Esophagus squamous epithelium (tissue), 5 donors: ENCODE measurements around the gene KCNAB2. TPM values are rescaled to one million over a fixed set of nuclear protein-coding genes. Genes with fewer than 3 reads are reported as not detected.

Experiments
- DNase-seq: peaks from one replicate; lab custom pipeline; 2025; lab: John Stamatoyannopoulos, UW
- H3K27ac ChIP-seq, 4 donors: fragments of 200-600 bp; sonication (generic); one replicate each; pipeline ENCODE4 v1.5.1; 2016 to 2019; ENCODE audit warnings: mild to moderate bottlenecking in 1 of 4
- H3K27me3 ChIP-seq, 4 donors: fragments of 200-600 bp; sonication (generic); 1 replicate in 3 of 4; 2 replicates in 1 of 4; pipeline versions ENCODE4 v1.5.1 to v1.6.0; 2017 to 2021; ENCODE audit warnings: antibody characterized with exemption in 1 of 4
- H3K36me3 ChIP-seq, 3 donors: fragments of 200-600 bp; sonication (generic); one replicate each; pipeline ENCODE4 v1.5.1; 2016 to 2019
- H3K4me1 ChIP-seq, 3 donors: fragments of 200-600 bp; sonication (generic); one replicate each; pipeline ENCODE4 v1.5.1; 2017 to 2019
- H3K4me3 ChIP-seq, 4 donors: fragments of 200-600 bp; sonication (generic); 1 replicate in 3 of 4; 2 replicates in 1 of 4; pipeline ENCODE4 v1.5.1; 2016 to 2019; ENCODE audit warnings: mild to moderate bottlenecking in 2 of 4, moderate library complexity in 1 of 4
- H3K9me3 ChIP-seq, 3 donors: fragments of 200-600 bp; sonication (generic); one replicate each; pipeline ENCODE4 v1.5.1; 2016 to 2019
- POLR2A ChIP-seq, 4 donors: fragments of 450-650 bp; IDR thresholded peaks; one replicate each; pipeline ENCODE4 v1.6.1; 2017; ENCODE audit warnings: antibody characterized with exemption in 4 of 4, mild to moderate bottlenecking in 4 of 4, moderate library complexity in 3 of 4
- WGBS, 2 donors: methylation state at CpG; one replicate each; pipeline ENCODE4 v1.1.5; 2018; 5-methylcytosine and 5-hydroxymethylcytosine counted together
- intact Hi-C: fragments of 100-400 bp; cut with DNase I; formaldehyde crosslinking; loops from one replicate; pipeline ENCODE4 v1.15.0; 2022
- total RNA-seq, 4 donors: library from RNA; depleted of rRNA; stranded (reverse); fragments of >200 nt; gene quantifications; one replicate each; pipeline ENCODE4 v1.1.0, GENCODE V29; 2016
- TF ChIP-seq, protein P1 (sequence below), 6 experiments: fragments of 450-650 bp in 4 of 6; fragments of 200-600 bp in 2 of 6; sonication (generic) in 2 of 6; IDR thresholded peaks; one replicate each; pipeline ENCODE4 v1.5.1; 2016 to 2019; ENCODE audit warnings: antibody characterized with exemption in 6 of 6, mild to moderate bottlenecking in 4 of 6, moderate library complexity in 4 of 6
- donor health status: DM: yes; HTN: yes; CAD: no.

The KCNAB2 gene
- total RNA-seq, 4 donors from 2014 or later, result 1.8 to 9.3 (median 3.9) TPM

GRCh38 chr1:6142036-6142621 lies 96.4 kb downstream of the KCNAB2 start:
- Histone ChIP-seq H3K27me3 (peaks cover 0 to 43% (median 0%) of the 10 kb centered on the region in 4 donors), H3K4me3 (no peak overlapping the region), H3K27ac (no peak overlapping the region), H3K9me3 (no peaks in the 10 kb centered on the region), H3K4me1 (no peaks in the 10 kb centered on the region), H3K36me3 (no peaks in the 10 kb centered on the region)
- TF ChIP-seq, protein P1, sequence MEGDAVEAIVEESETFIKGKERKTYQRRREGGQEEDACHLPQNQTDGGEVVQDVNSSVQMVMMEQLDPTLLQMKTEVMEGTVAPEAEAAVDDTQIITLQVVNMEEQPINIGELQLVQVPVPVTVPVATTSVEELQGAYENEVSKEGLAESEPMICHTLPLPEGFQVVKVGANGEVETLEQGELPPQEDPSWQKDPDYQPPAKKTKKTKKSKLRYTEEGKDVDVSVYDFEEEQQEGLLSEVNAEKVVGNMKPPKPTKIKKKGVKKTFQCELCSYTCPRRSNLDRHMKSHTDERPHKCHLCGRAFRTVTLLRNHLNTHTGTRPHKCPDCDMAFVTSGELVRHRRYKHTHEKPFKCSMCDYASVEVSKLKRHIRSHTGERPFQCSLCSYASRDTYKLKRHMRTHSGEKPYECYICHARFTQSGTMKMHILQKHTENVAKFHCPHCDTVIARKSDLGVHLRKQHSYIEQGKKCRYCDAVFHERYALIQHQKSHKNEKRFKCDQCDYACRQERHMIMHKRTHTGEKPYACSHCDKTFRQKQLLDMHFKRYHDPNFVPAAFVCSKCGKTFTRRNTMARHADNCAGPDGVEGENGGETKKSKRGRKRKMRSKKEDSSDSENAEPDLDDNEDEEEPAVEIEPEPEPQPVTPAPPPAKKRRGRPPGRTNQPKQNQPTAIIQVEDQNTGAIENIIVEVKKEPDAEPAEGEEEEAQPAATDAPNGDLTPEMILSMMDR (IDR thresholded peaks at IDR 0.05), result no peak
- no peak for TF ChIP-seq POLR2A (IDR thresholded peaks at IDR 0.05)
- WGBS, 2 donors, result 81 to 91% methylated on average over 9 to 28 of the region's 33 CpGs
- intact Hi-C loops, result no loop called here
- no peak for DNase-seq

DNA sequence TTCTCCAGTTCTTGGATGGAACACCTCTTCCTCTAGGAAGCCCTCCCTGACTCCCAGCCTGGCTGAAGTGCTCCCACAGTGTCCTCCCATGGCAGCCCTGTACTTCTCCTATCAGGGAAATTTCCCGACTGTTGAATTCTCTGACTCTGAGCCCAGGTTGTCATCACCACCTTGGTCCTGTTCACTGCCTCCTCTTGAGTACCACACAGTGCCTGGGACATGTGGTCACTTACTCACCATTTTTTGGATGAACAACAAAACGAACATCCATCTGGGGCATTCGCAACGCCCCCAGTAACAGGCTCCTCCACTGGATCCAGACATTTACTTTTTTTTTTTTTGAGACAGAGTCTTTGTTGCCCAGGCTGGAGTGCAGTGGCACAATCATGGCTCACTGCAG lies 97.0 kb downstream of the KCNAB2 start:
- Histone ChIP-seq H3K4me3 (no peak overlapping the region), H3K27ac (no peak overlapping the region), H3K27me3 (peaks cover 0 to 49% (median 0%) of the 10 kb centered on the region in 4 donors), H3K36me3 (no peaks in the 10 kb centered on the region), H3K4me1 (no peaks in the 10 kb centered on the region), H3K9me3 (no peaks in the 10 kb centered on the region)
- DNase-seq, result no peak
- intact Hi-C loops, result no loop called here
- WGBS, 2 donors, result 63 to 83% methylated on average over 4 of the region's 4 CpGs
- TF ChIP-seq, protein P1 (IDR thresholded peaks at IDR 0.05), result no peak

DNA sequence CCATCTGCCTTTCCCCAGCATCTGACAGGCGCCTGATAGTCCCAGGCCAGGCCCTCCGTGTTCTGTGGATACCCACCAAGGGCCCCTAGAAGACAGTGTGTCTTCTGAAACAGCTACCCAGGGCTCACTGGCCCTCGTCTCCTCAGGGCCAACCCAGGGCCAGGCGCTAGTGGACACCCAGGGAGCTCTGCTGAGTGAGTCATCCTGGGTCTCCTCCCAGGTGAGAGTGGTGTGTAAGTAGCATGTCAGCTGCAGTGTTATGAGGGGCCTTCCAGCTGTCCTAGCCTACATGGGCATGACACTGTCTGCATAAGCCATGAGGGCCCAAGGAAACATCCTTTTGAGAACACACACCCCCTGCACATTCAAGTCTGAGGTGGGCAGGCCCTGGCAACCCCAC lies 97.7 kb downstream of the KCNAB2 start:
- H3K9me3 ChIP-seq, result no peaks in the 10 kb centered on the region
- H3K4me3 ChIP-seq, result no peak overlapping the region
- H3K36me3 ChIP-seq, result no peaks in the 10 kb centered on the region
- DNase-seq, result no peak
- H3K27ac ChIP-seq, result no peak overlapping the region
- TF ChIP-seq, protein P1 (IDR thresholded peaks at IDR 0.05), result no peak
- TF ChIP-seq POLR2A (IDR thresholded peaks at IDR 0.05), result no peak
- H3K4me1 ChIP-seq, result peaks cover 0 to 3% (median 2%) of the 10 kb centered on the region in 3 donors
- H3K27me3 ChIP-seq, result peaks cover 0 to 55% (median under 1%) of the 10 kb centered on the region in 4 donors
- intact Hi-C loops, result no loop called here
- 77 to 81% methylated on average over 3 of the region's 4 CpGs for WGBS, 2 donors

GRCh38 chr1:6144175-6144574 lies 98.5 kb downstream of the KCNAB2 start:
- H3K4me3 ChIP-seq, result no peak overlapping the region
- H3K9me3 ChIP-seq, result no peaks in the 10 kb centered on the region
- no peak for DNase-seq
- H3K36me3 ChIP-seq, result no peaks in the 10 kb centered on the region
- peaks cover 0 to 63% (median under 1%) of the 10 kb centered on the region in 4 donors for H3K27me3 ChIP-seq
- 48 to 77% methylated on average over 3 to 5 of the region's 7 CpGs for WGBS, 2 donors
- TF ChIP-seq, protein P1 (IDR thresholded peaks at IDR 0.05), result no peak
- TF ChIP-seq POLR2A (IDR thresholded peaks at IDR 0.05), result no peak
- H3K27ac ChIP-seq, result no peak overlapping the region
- intact Hi-C loops, result no loop called here
- H3K4me1 ChIP-seq, result peaks cover 0 to 11% (median 9%) of the 10 kb centered on the region in 3 donors

DNA sequence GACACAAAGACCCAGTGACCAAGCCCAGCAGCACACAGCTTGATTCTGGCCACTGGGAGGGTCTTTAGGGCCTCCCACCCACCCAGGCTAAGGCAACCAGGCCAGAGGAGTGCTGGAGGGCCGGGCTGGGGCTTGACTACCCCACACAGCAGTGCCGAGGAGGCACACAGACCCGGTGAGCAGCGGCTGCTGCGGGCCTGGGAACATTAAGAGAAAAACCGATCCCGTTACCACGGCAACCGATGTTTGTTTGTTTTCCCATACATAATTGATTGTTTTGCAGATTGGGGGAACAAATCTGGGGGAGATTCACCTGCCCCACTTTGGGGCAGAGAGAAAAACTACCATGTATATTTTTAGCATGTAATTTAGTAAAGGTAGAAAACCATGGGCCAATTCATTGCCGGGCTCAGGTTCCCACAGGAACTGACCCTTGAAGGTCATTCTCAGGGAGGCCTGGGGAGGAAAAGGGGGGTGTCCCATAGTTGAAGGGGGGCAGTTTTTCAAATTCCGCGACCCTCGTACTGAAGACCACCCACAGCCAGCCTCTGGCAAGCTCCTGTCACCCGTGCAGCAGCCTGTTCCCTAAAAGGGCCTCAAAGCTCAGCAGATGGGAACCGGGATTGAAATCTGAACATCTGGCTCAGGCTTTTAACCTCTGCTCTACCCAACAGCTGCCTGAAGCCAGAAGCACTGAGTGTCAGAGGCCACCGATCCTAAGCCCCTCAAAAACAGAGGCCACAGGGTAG lies 99.1 kb downstream of the KCNAB2 start:
- peaks cover 0 to 12% (median 9%) of the 10 kb centered on the region in 3 donors for H3K4me1 ChIP-seq
- no peak overlapping the region for H3K27ac ChIP-seq
- intact Hi-C loops, result no loop called here
- H3K9me3 ChIP-seq, result no peaks in the 10 kb centered on the region
- DNase-seq, result no peak
- TF ChIP-seq POLR2A (IDR thresholded peaks at IDR 0.05), result no peak
- TF ChIP-seq, protein P1 (IDR thresholded peaks at IDR 0.05), result no peak
- no peak overlapping the region for H3K4me3 ChIP-seq
- peaks cover 0 to 68% (median under 1%) of the 10 kb centered on the region in 4 donors for H3K27me3 ChIP-seq
- no peaks in the 10 kb centered on the region for H3K36me3 ChIP-seq
- WGBS, 2 donors, result 59 to 61% methylated on average over 9 to 11 of the region's 16 CpGs
